ENCODE measurements around the gene GPR62. TPM values are rescaled to one million over a fixed set of nuclear protein-coding genes. Genes with fewer than 3 reads are reported as not detected.

Gene GPR62
- total RNA-seq, 1 donor from 2014 or later, result not detected

- no peak overlapping the region for H3K4me3 ChIP-seq (ENCODE audit: low read depth, low read length)
- H3K27me3 ChIP-seq (ENCODE audit: control insufficient read depth, insufficient read depth, low read length), result no peaks in the 10 kb centered on the region
- peaks cover 8% of the 10 kb centered on the region for H3K36me3 ChIP-seq (ENCODE audit: control insufficient read depth, insufficient read depth, low read length)
- TF ChIP-seq, protein P1, sequence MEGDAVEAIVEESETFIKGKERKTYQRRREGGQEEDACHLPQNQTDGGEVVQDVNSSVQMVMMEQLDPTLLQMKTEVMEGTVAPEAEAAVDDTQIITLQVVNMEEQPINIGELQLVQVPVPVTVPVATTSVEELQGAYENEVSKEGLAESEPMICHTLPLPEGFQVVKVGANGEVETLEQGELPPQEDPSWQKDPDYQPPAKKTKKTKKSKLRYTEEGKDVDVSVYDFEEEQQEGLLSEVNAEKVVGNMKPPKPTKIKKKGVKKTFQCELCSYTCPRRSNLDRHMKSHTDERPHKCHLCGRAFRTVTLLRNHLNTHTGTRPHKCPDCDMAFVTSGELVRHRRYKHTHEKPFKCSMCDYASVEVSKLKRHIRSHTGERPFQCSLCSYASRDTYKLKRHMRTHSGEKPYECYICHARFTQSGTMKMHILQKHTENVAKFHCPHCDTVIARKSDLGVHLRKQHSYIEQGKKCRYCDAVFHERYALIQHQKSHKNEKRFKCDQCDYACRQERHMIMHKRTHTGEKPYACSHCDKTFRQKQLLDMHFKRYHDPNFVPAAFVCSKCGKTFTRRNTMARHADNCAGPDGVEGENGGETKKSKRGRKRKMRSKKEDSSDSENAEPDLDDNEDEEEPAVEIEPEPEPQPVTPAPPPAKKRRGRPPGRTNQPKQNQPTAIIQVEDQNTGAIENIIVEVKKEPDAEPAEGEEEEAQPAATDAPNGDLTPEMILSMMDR (IDR thresholded peaks at IDR 0.05; ENCODE audit: insufficient read depth, low read length, poor library complexity, severe bottlenecking), result no peak
- DNase-seq (ENCODE audit: low read depth), result no peak
Observed at GRCh38 chr3:51933471-51934138, 21.6 kb upstream of the GPR62 start.

- peaks cover 8% of the 10 kb centered on the region for H3K36me3 ChIP-seq (ENCODE audit: control insufficient read depth, insufficient read depth, low read length)
- no peaks in the 10 kb centered on the region for H3K27me3 ChIP-seq (ENCODE audit: control insufficient read depth, insufficient read depth, low read length)
- no peak overlapping the region for H3K4me3 ChIP-seq (ENCODE audit: low read depth, low read length)
- no peak for DNase-seq (ENCODE audit: low read depth)
- TF ChIP-seq, protein P1 (IDR thresholded peaks at IDR 0.05; ENCODE audit: insufficient read depth, low read length, poor library complexity, severe bottlenecking), result no peak
Observed at GRCh38 chr3:51934139-51934850, 20.9 kb upstream of the GPR62 start.

- Histone ChIP-seq H3K36me3 (ENCODE audit: control insufficient read depth, insufficient read depth, low read length) (peaks cover 8% of the 10 kb centered on the region), H3K27me3 (ENCODE audit: control insufficient read depth, insufficient read depth, low read length) (no peaks in the 10 kb centered on the region), H3K4me3 (ENCODE audit: low read depth, low read length) (no peak overlapping the region)
- DNase-seq (ENCODE audit: low read depth), result no peak
- TF ChIP-seq, protein P1 (IDR thresholded peaks at IDR 0.05; ENCODE audit: insufficient read depth, low read length, poor library complexity, severe bottlenecking), result no peak
Observed at GRCh38 chr3:51934991-51935885, 19.9 kb upstream of the GPR62 start.

DNA sequence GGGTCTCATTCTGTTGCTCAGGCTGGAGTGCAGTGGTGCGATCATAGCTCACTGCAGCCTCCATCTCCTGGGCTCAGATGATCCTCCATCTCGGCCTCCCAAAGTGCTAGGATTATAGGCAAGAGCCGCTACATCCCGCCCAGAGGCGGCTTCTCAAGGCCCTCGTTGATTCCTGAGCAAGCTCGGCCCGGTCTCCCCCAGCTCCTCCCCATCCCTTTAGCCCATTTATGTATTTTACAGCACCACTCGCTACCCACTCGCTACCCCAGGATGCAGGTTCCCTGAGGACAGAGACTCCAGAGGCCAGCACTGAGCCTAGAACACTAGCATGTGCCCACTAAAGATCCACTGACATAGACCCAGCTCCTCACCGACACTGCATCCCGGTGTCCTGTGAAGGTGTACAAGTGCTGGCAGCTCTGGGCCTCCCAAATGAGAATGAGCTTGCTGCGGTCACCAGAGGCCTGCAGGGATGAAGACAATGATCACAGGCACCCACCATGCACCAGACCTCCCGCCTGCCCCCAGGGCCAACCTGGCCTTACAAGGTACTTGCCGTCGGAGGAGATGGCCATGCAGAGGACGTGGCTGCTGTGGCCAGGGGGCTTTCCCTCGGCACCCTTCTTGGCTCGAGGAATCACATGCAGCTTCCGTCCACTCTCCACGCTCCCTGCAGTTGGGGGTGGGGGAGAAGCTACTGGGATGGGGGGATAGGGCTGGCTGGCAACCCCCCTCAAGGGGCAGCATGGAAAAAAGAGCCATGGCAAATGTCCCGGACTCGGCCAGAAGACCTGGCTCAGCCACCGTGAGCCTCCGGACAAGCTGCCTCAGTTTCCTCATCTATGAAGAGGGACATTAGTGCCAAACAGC lies 19.1 kb upstream of the GPR62 start:
- DNase-seq (ENCODE audit: low read depth), result no peak
- TF ChIP-seq, protein P1 (IDR thresholded peaks at IDR 0.05; ENCODE audit: insufficient read depth, low read length, poor library complexity, severe bottlenecking), result no peak
- Histone ChIP-seq H3K27me3 (ENCODE audit: control insufficient read depth, insufficient read depth, low read length) (no peaks in the 10 kb centered on the region), H3K4me3 (ENCODE audit: low read depth, low read length) (no peak overlapping the region), H3K36me3 (ENCODE audit: control insufficient read depth, insufficient read depth, low read length) (peaks cover 8% of the 10 kb centered on the region)

GRCh38 chr3:51937014-51937413 lies 18.2 kb upstream of the GPR62 start:
- Histone ChIP-seq H3K36me3 (ENCODE audit: control insufficient read depth, insufficient read depth, low read length) (peaks cover 8% of the 10 kb centered on the region), H3K27me3 (ENCODE audit: control insufficient read depth, insufficient read depth, low read length) (no peaks in the 10 kb centered on the region), H3K4me3 (ENCODE audit: low read depth, low read length) (no peak overlapping the region)
- DNase-seq (ENCODE audit: low read depth), result no peak
- TF ChIP-seq, protein P1 (IDR thresholded peaks at IDR 0.05; ENCODE audit: insufficient read depth, low read length, poor library complexity, severe bottlenecking), result no peak
